ENCODE measurements around the gene ITIH3.
A peak's percentile ranks its signal among the peaks of the same experiment; 100 is the strongest.

Gene ITIH3

GRCh38 chr3:52795298-52795900 is 803 bp downstream of the ITIH3 start:
- DNase-seq = no peak

GRCh38 chr3:52796411-52796810 is 1.8 kb downstream of the ITIH3 start:
- no peak for DNase-seq

GRCh38 chr3:52798376-52798977 is 3.9 kb downstream of the ITIH3 start:
- DNase-seq = no peak

DNA sequence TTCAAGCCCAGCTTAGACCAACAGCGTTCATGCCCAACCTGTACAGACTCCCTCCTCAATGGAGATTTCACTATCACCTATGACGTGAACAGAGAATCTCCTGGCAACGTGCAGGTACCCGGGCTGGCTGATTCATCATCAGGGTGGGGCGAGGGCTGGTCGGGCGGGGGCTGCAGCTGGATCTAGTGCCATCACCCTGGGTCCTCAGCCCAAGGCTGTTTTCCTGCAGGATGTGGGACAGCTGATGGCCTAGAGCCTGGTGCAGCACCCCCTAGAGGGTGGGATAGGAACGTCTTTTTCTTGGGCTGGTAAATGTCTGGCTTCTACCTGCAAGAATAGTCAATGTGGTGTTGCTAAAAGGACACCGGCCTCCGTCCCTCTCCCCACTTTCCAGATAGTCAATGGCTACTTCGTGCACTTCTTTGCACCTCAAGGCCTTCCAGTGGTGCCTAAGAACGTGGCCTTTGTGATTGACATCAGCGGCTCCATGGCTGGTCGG is 4.4 kb downstream of the ITIH3 start:
- DNase-seq = peak; percentile 44 to 47

GRCh38 chr3:52800079-52800478 is 5.5 kb downstream of the ITIH3 start:
- no peak for DNase-seq

- DNase-seq = no peak
Observed at GRCh38 chr3:52801839-52802238, 7.2 kb downstream of the ITIH3 start.

- no peak for DNase-seq
Observed at GRCh38 chr3:52805270-52806039, 10.9 kb downstream of the ITIH3 start.

- no peak for DNase-seq
Observed at GRCh38 chr3:52809149-52809548, 14.6 kb downstream of the ITIH3 start.

DNA sequence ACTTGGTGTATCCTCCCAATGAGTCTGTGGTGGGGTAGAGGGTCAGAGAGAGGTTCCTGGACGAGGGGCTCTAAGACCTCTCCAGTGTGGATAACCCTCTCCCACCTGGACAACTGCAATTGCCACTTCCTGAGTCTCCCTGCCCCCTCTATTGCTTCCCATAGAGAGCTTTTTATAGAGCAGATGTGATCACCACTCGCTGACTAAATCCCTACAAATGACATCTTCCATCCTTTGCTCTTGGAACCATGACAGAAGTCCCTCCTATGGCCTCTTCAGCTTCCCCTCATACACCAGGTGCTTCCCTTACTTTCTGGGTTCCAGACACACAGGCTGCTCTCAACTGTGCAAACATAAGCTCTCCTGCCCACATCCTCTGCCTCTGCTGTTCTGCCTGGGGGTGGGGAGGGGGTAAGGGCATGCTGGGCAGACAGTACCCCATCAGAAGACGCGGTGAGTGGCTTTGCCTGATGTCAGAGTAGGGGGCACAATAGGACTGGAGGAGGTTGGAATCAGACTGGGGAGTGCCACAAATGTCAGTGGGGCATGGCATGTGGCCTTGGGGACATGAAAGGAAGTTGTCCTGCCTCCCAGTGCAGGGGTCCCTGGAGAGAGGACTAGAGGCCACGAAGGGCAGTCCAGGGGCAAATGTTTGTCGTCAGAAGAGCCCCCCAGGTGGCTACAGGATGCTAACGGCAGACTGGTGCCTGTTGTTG is 15.2 kb downstream of the ITIH3 start:
- no peak for DNase-seq

GRCh38 chr3:52810923-52811322 is 16.3 kb downstream of the ITIH3 start:
- no peak for DNase-seq

DNA sequence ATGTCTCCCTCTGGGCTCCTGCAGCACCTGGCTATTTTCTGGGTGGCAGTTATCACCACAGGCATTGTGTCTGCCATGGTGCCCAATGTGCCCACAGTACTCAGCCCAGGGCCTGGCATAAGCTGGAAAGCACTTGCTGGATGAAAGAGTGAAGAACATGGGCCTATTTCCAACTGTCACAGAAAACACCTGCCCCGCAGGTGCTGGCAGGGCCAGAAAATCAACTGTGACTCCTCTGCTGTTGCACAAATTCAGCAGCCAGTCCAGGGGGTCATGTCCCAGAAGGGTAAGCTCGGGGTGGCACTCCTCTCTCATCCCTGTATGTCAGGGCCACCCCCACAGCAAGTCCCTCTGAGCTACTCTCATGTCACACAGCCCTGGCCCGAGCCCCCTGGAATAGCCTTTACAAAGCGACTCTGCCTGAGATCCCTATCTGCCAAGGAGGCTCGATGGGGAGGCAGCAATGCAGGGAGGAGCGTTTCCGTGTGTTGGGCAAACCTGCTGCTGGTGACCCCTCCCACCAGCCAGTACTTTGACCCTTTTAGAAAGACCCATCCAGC is 16.9 kb downstream of the ITIH3 start:
- DNase-seq = no peak

DNA sequence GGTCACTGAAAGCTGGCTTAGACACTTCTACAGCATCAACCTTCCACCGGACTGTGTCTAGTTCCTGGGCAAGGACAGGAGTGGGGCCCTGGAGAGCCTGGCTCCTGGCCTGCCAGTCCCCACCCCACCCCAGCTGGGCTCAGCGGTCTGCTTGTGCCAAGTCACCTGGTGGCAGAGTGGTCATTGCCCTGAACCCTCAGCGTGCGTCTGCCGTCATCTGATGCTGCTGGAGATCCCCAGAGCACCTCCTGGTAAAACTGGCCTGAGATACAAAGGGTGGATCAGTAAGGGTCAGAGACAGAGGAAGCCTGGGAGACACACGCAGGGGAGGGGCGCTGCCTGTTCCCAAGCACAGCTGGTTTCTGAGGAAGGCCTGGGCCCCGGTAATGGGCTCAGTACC is 19.2 kb downstream of the ITIH3 start:
- DNase-seq = no peak

GRCh38 chr3:52816199-52816598 is 21.6 kb downstream of the ITIH3 start:
- no peak for DNase-seq

DNA sequence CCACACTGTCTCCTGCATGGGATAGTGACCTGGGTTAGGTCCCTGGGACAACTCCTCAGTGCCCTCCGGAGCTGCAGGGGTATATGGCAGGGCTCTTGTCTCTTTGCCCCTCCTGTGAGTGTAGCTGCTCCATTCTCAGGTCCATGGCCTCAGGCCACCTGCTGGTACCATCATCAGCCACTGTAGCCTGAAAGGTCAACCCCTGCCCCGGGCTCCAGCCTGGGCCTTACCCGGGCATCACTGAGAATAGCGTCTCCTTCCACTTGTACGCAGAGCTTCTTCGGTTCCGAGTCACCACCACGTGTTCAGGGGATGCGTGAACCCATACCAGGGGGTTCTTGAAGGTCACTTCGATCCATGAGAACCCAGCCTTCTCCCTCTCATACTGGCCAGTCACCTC is 22.1 kb downstream of the ITIH3 start:
- DNase-seq = no peak

- DNase-seq = no peak
Observed at GRCh38 chr3:52817221-52817620, 22.6 kb downstream of the ITIH3 start.

DNA sequence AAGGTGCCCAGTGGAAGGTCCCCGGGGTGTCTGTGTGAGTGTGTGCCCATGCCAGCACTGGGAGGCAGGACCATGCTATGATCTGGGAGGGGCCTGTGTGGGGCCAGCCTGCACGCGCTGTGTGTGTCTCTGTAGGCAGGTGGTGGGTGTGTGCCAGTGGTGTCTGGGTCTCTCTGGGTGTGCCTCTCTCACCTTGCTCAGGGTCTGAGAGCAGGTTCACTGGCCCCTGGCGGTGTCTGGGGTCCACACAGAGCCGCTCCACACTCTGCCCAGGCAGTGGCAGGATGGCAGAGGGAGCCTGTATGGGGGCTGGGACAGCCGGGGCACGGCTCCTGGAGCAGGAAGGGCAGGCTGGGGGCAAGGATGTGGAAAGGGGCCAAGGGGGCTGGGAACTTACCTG is 23.3 kb downstream of the ITIH3 start:
- DNase-seq = no peak

DNA sequence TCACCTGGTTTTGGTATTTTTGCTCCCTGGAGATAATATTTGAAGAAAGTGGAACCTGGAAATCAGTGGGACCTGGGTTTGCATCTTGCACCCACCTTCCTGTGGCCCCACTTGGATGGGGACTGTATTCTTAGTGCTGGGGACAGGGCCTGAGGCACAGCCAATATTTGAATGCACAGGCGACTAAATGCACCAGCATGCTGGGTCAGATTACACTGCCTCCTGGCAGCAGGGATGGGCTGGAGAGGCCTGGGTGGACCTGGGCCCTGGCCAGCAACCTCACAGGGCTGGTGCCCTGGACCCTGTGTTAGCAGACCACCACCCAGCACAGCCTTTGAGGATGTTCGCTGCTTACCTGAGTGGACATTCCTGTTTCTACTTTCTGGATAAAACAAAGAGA is 25.3 kb downstream of the ITIH3 start:
- no peak for DNase-seq

- peak; percentile 44 to 55 for DNase-seq
Observed at GRCh38 chr3:52820736-52821135, 26.1 kb downstream of the ITIH3 start.

DNA sequence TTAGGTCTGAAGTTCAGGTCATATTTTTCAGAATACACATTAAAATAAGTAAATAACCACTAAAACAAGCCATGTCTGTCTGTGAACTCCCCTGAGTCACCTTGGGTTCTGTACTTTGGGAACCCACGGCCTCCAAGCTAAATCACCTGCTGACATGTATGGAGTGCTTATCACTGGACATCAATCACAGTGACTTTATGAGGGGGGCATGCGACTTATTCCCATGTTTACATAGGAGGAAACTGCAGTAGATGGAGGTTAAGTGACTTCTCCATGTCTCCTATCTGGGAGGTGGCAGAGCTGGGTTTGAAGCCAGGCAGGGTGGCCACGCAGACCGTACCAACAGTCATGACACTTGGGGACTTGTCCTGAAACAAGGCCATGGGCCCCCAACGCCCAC is 27.8 kb downstream of the ITIH3 start:
- no peak for DNase-seq

DNA sequence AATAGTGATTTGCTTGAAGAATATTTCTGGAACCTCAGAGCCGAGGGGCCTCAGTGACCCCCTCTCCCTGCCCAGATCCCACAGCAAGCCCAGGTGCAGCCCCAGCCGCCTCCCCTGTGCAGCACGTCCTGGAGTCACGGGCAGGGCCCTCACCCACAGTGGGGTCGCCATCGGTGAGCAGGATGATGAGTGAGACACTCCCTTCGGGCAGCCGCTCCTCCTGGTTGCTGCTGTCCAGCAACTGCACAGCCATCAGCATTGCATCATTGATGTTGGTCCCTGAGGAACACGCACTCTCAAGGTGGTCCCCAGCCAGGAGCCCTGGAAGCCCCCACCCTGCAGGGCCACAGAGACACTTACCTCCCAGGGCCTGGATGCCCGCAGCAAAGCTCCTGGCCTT is 29.4 kb downstream of the ITIH3 start:
- DNase-seq = no peak

DNA sequence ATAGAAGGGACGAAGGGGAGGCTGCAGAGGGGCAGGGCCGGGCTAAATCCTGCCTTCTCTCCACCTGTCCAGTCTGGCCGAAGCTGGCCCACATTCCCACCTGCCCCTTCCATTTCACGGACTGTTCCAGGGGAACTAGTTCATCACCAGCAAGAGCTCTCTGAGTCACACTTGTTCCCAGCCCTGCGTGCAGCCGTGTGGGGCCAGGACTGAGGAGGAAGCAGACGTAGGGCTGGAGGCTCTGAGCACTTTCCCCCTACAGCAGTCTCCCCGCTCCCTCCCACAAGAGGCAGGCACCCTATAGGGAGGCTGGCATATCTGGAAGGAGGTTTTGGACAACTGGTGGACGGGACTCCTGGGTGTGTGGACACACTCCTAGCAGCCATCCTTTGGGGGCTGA is 32.8 kb downstream of the ITIH3 start:
- DNase-seq = no peak

DNA sequence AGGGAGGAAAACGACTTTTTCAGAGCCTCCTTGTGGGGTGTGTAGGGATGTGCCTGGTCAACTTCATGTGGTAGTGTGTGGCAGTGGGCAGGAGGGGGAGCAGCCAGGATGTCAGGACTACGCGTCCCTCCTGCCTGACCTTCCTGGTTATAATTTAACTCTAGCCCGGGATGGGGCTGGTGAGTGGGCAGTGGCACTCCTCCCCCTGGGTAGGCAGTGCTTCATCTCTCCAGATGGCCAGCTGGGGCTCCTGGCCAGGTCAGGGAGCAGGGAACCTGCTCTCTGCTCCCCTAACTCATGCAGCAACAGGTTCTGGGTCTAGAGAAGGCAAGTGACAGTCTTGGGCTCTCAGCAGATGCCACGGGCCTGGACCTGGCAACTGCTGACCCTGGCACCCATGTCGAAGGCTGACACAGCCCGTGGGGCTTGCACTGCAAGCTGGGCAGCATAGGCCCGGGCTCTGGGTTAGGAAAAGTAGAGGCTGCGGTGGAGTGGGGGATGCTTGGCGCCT is 33.3 kb downstream of the ITIH3 start:
- no peak for DNase-seq

DNA sequence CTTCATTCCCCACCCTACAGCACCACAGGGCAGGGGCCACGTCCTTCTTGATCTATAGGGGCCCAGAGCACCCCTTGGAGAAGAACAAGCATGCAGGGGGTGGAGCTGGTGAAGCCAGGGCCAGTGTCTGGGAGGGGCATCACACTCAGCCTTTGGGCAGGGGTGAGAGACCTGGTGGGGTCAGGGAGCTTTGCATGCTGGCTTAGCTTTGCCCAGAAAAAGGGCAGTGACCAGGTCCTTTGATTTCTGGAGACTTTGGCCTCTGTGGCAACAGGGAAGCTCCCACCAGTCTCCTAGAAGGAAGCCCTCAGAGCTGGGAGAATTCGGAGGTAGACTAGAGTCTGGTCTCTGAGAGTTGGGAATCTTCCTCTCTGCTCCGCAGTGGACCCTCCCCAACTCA is 34.9 kb downstream of the ITIH3 start:
- DNase-seq = no peak

All from activated T-cell treated with anti-CD3 and anti-CD28 coated beads, Interleukin-2, amount 50 U/mL, for 48 hours (primary cell).